Activated naive CD4-positive, alpha-beta T cell treated with anti-CD3 and anti-CD28 coated beads, Interleukin-2, amount 50 U/mL, for 16 hours (primary cell): Measurements from ENCODE around the gene DTX4.

ENCODE experiments used
- DNase-seq: peaks from one replicate; pipeline ENCODE4 v3.0.0-alpha.2; 2020

The DTX4 gene

GRCh38 chr11:59221441-59221840 is 49.5 kb downstream of the DTX4 start:
- no peak for DNase-seq

GRCh38 chr11:59222464-59223060 is 50.6 kb downstream of the DTX4 start:
- no peak for DNase-seq

- no peak for DNase-seq
Observed at GRCh38 chr11:59223177-59223576, 51.2 kb downstream of the DTX4 start.

GRCh38 chr11:59223611-59224010 is 51.7 kb downstream of the DTX4 start:
- no peak for DNase-seq

GRCh38 chr11:59224351-59224928 is 52.5 kb downstream of the DTX4 start:
- DNase-seq = no peak

GRCh38 chr11:59225017-59225416 is 53.1 kb downstream of the DTX4 start:
- DNase-seq = no peak

- DNase-seq = no peak
Observed at GRCh38 chr11:59226396-59226795, 54.5 kb downstream of the DTX4 start.

GRCh38 chr11:59240322-59240721 is 68.4 kb downstream of the DTX4 start:
- DNase-seq = no peak

- no peak for DNase-seq
Observed at GRCh38 chr11:59243633-59244032, 71.7 kb downstream of the DTX4 start.

- DNase-seq = no peak
Observed at GRCh38 chr11:59247531-59248227, 75.7 kb downstream of the DTX4 start.

GRCh38 chr11:59249535-59249934 is 77.6 kb downstream of the DTX4 start:
- no peak for DNase-seq

- no peak for DNase-seq
Observed at GRCh38 chr11:59253001-59253400, 81.1 kb downstream of the DTX4 start.

GRCh38 chr11:59254286-59254685 is 82.4 kb downstream of the DTX4 start:
- DNase-seq = no peak

GRCh38 chr11:59255281-59255680 is 83.3 kb downstream of the DTX4 start:
- no peak for DNase-seq
